Activated CD4-positive, alpha-beta T cell treated with anti-CD3 and anti-CD28 coated beads, Interleukin-2, amount 10 ng/mL, durations not matched to agents 7 days and 5 days (primary cell): ENCODE results near the gene KRT72. TPM values are rescaled to one million over a fixed set of nuclear protein-coding genes. Genes with fewer than 3 reads are reported as not detected.

Experiments
- CTCF ChIA-PET: fragments of 350-600 bp; sonication (Branson Sonifier 250); formaldehyde crosslinking; loops from one replicate; lab custom pipeline; 2021; ENCODE audit warnings: antibody characterized with exemption; lab: Charles Lee
- POLR2A ChIA-PET: fragments of 350-600 bp; sonication (Branson Sonifier 250); formaldehyde crosslinking; loops from one replicate; lab custom pipeline; 2021; ENCODE audit warnings: antibody characterized with exemption; lab: Charles Lee
- DNase-seq: peaks from one replicate; pipeline ENCODE4 v3.0.0-alpha.2; 2020
- H3K27ac Mint-ChIP-seq: one replicate; pipeline ENCODE4 v1.8.0; 2021; ENCODE audit warnings: mild to moderate bottlenecking, moderate library complexity, mixed read lengths
- H3K27me3 Mint-ChIP-seq: one replicate; pipeline ENCODE4 v1.8.0; 2021; ENCODE audit warnings: mixed read lengths
- H3K36me3 Mint-ChIP-seq: one replicate; pipeline ENCODE4 v1.8.0; 2021; ENCODE audit warnings: low read depth, mixed read lengths
- H3K4me1 Mint-ChIP-seq: one replicate; pipeline ENCODE4 v1.8.0; 2021; ENCODE audit warnings: mixed read lengths
- H3K4me3 Mint-ChIP-seq: one replicate; pipeline ENCODE4 v1.8.0; 2021; ENCODE audit warnings: mild to moderate bottlenecking, moderate library complexity, mixed read lengths
- H3K9me3 Mint-ChIP-seq: one replicate; pipeline ENCODE4 v1.8.0; 2021; ENCODE audit warnings: mixed read lengths
- total RNA-seq, 2 experiments: library from RNA; stranded (reverse); gene quantifications; one replicate each; pipeline ENCODE4 v1.2.3, GENCODE V29; 2021

KRT72 gene
- total RNA-seq, 2 experiments from 2014 or later: 12.3 to 13.0 TPM

DNA sequence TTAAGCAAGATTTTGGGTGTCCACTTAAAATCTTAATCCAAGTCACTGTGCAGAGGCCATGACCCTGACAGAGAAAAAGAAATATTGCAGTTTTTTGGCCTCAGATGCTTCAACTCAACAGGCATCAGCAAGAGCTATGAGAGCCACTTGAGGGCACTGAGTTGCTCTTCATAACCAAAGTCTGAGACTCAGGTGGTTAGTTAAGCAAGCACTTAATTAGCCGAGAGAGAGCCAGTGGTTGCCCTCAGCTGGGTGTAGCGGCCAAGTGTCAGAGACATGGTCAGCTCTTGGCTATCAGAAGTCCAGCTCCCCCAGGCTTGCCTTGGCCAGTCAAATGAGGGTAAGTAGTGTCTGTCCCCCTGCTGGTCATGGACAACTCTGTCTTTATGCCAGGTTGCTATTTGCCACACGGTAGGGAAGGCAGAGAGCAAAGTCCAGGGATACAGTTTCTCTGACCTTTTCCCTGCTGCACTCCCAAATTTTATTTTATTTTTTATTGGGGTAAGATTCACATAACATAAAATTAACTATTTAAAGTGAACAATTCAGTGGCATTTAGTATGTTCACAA is 39.3 kb downstream of the KRT72 start:
- no peaks in the 10 kb centered on the region for H3K4me1 Mint-ChIP-seq

DNA sequence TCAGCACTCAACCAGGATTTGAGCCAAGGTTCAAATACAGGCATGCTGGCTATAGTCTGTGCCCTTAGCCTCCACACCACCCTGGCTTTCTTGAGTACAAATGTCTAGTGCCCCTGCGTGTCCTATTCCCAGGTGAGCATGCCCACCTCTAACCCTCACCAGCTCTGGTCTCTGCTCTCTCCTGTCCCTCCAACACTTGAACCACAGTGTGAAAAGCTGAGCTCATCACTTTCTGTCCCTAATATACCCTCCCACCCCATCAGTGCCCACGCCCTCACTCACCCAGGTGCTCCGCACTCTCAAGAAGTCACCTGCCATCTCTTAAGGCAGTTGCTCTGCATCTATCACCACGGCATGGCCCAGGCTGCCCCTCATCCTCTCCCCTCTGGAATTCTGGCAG is 41.3 kb downstream of the KRT72 start:
- no peaks in the 10 kb centered on the region for H3K36me3 Mint-ChIP-seq
- no peaks in the 10 kb centered on the region for H3K9me3 Mint-ChIP-seq
- no peak for DNase-seq
- POLR2A ChIA-PET: no interaction called here
- peaks cover 26% of the 10 kb centered on the region for H3K27me3 Mint-ChIP-seq
- CTCF ChIA-PET: interaction anchor here (0.6 kb wide), 1 partner anchor 168 kb away, joined by 4 read pairs; no protein-coding TSS in a partner anchor
- no peak overlapping the region for H3K27ac Mint-ChIP-seq
- no peaks in the 10 kb centered on the region for H3K4me1 Mint-ChIP-seq
- H3K4me3 Mint-ChIP-seq: no peak overlapping the region

More for the DNA sequence above, 39.3 kb downstream of the KRT72 start:
- Mint-ChIP-seq H3K9me3 (no peaks in the 10 kb centered on the region), H3K36me3 (no peaks in the 10 kb centered on the region), H3K27me3 (peaks cover 25% of the 10 kb centered on the region), H3K27ac (no peak overlapping the region), H3K4me3 (no peak overlapping the region)
- no peak for DNase-seq
- CTCF ChIA-PET: interaction anchor here (1.1 kb wide), 1 partner anchor 319 kb away, joined by 4 read pairs; no protein-coding TSS in a partner anchor
- POLR2A ChIA-PET: no interaction called here

DNA sequence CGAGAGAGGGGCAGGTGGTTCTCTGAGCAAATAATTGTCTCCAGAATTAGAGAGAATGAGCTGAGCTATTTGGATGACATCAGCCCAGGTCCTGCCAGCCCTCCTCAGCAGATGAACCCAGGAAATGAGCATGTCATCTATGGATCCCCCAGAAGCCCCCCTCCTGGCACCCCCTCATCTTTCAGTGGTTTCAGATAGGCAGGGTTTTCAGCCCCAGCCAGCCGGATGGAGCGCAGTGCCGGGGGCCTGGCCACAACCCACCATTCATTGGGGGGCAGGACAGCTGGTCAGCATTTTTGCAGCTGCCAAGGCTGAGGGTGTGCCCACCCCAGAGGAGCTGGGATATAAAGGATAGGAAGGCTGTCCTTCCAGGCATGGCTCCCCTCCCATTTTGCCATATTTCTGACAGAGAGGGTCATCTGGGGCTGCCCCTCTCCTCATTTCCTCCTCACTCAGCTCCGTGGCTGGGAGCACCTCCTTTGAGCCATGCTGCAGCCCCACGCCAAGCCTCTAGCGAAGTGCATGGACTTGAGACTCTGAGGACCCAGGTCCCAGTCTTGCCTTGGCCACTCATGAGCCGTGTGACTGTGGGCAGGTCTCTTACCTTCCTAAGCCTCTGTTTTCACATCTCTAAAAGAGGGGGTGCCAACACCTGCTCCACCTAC is 42.4 kb downstream of the KRT72 start:
- POLR2A ChIA-PET: no interaction called here

DNA sequence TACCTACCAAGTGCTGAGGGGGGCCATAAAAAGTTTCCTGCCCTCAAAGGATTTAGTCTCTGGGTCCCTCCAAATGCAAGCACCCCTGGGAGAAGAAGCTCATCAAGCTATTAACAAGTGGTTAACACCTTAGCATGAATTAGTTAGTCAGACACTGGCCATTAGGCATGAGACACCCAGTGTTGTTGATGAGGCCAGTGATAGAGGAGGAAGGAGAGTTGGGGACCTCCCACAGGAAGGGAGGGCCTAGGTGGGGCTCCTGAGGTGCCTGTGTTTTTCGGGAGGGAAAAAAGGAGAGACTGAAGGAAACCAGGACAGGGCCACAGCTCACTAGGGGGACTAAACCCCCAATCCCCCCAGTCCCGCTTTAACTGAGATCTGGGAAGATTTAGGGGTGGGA is 43.8 kb downstream of the KRT72 start:
- ChIA-PET CTCF (interaction anchor here (0.5 kb wide), 1 partner anchor 974 kb away, joined by 3 read pairs; no protein-coding TSS in a partner anchor), POLR2A (no interaction called here)

More for the DNA sequence above, 42.4 kb downstream of the KRT72 start:
- Mint-ChIP-seq H3K4me1 (no peaks in the 10 kb centered on the region), H3K9me3 (no peaks in the 10 kb centered on the region), H3K4me3 (no peak overlapping the region), H3K36me3 (no peaks in the 10 kb centered on the region), H3K27ac (no peak overlapping the region), H3K27me3 (peaks cover 24% of the 10 kb centered on the region)
- no peak for DNase-seq
- CTCF ChIA-PET: interaction anchor here (0.6 kb wide), 1 partner anchor 1022 kb away, joined by 3 read pairs; no protein-coding TSS in a partner anchor

DNA sequence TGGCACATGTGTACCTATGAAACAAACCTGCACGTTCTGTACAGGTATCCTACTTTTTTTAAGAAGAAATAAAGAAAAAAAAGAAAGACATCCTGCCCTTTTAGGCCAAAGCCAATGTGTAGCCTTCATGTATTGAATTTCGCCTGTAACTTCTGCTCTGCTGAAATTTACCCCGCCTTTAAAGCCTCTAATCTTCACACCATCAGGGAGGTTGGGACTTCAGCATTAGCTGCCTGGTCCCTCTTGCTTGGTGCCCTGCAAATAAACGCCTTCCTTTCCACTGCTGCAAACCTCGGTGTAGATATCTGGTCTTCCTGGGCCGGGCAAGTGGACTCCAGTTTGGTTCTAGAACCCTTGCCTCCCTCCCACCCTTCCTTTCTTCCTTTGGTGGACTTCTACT is 45.7 kb downstream of the KRT72 start:
- CTCF ChIA-PET: interaction anchor here (2.0 kb wide), 1 partner anchor 324 kb away, joined by 5 read pairs; no protein-coding TSS in a partner anchor
- POLR2A ChIA-PET: no interaction called here
- DNase-seq: no peak
- H3K4me1 Mint-ChIP-seq: no peaks in the 10 kb centered on the region
- H3K4me3 Mint-ChIP-seq: no peak overlapping the region
- no peaks in the 10 kb centered on the region for H3K36me3 Mint-ChIP-seq
- H3K27me3 Mint-ChIP-seq: peaks cover 16% of the 10 kb centered on the region
- no peak overlapping the region for H3K27ac Mint-ChIP-seq
- H3K9me3 Mint-ChIP-seq: no peaks in the 10 kb centered on the region

More for the DNA sequence above, 43.8 kb downstream of the KRT72 start:
- H3K27me3 Mint-ChIP-seq: peaks cover 19% of the 10 kb centered on the region
- no peak for DNase-seq
- H3K4me3 Mint-ChIP-seq: no peak overlapping the region
- no peak overlapping the region for H3K27ac Mint-ChIP-seq
- H3K36me3 Mint-ChIP-seq: no peaks in the 10 kb centered on the region
- H3K4me1 Mint-ChIP-seq: no peaks in the 10 kb centered on the region
- no peaks in the 10 kb centered on the region for H3K9me3 Mint-ChIP-seq

DNA sequence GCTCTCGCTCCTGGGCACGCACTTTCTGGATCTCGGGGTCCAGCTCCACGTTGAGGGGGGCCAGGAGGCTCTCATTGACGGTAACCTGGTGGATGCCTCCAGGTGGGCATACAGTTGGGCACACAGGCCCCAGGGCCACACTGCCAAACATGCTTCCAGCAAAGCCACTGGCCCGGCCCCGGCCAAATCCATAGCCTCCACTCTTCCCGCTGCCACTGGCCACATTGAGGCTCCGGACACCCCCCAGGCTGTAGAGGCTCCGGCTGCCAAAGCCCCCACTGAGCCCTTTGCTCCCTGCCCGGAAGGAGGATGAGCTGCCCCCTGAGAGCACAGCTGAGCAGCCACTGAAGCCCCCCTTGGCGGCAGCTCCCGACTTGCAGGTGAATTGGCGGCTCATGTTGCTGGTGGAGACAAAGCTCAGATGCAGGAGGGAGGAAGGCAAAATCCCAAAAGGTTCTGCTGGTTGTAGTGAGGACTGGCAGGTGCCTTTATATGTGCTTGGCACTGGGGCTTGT is 48.5 kb downstream of the KRT72 start, which contains the start of gene KRT71:
Gene KRT71 (minus strand): TSS at position 465 of the 515 bp plus-strand sequence. CDS start 68 bp downstream, at position 397.
- H3K36me3 Mint-ChIP-seq: no peaks in the 10 kb centered on the region
- H3K4me1 Mint-ChIP-seq: no peaks in the 10 kb centered on the region
- DNase-seq: no peak
- peaks cover 16% of the 10 kb centered on the region for H3K27me3 Mint-ChIP-seq
- CTCF ChIA-PET: interaction anchor here (0.8 kb wide), 1 partner anchor 30 kb away, joined by 3 read pairs; no protein-coding TSS in a partner anchor
- POLR2A ChIA-PET: no interaction called here
- H3K4me3 Mint-ChIP-seq: no peak within 1 kb of the TSS
- no peaks in the 10 kb centered on the region for H3K9me3 Mint-ChIP-seq
- H3K27ac Mint-ChIP-seq: no peak within 1 kb of the TSS

DNA sequence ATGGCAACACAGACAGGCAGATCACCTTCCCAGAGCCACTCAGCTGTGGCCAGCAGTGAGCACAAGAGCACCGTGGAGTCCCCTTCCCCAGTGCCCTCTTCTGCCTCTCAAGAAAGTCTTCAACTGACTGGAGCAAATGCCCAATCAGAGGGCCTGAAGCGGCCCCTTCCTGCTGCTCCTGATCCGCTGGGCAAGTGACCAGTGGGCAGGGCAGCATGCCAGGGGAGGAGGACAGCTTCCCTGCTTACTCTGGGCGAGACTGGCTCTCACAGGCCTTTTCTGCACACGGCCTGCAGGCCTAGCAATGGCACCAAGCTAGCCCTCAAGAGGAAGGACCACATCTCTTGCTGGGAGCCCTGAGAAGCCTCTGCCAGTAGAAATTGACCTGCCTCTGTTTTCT is 49.2 kb downstream of the KRT72 start:
- Mint-ChIP-seq H3K27ac (no peak overlapping the region), H3K27me3 (peaks cover 13% of the 10 kb centered on the region), H3K36me3 (no peaks in the 10 kb centered on the region), H3K4me3 (no peak overlapping the region), H3K4me1 (no peaks in the 10 kb centered on the region), H3K9me3 (no peaks in the 10 kb centered on the region)
- no peak for DNase-seq
- POLR2A ChIA-PET: no interaction called here
- CTCF ChIA-PET: no interaction called here

DNA sequence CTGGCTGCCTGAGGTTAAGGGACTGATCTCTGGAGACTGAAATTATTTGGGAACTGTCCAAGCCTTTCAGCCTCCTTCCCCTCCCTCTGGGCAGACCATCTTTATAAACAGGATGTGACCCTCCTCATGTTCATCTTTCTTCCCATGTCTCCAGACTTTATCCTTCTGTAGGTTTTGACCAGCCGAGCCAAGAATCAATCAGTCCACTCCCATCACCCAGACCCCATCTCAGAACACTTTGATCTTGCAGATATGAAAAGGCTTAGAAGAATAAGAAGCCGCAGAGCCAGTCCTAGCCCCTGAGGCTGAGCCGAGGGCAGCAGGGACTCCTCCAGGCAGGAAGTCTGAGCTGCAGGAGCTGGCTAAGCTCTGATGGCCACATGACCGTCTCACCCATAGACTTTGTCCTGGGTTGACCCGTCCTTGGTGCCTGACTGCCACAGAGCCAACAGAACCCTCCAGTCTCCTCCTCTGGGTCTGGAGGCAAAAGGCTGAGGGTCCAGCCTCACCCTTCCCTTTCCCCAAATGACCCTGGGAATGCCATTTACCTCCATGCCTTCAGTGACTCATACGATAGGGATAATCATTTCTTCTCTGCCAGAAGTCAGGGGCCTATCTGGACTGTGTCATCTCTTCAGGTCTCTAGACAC is 49.9 kb downstream of the KRT72 start:
- H3K4me3 Mint-ChIP-seq: no peak overlapping the region

DNA sequence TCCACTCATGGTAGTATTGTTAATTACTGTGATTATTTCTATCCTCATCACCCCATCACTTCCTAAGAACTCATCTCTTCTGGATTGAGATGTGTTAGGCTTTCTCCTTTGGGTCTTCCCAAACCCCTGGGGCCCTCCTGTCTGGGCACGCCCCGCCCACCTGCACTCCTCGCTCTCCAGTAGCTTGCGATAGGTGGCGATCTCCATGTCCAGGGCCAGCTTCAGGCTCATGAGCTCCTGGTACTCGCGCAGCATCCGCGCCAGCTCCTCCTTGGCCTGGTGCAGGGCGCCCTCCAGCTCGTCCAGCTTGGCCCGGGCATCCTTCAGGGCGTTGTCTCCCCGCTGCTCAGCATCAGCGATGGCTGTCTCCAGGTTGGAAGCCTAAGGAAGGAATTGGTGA is 55.1 kb downstream of the KRT72 start:
- Mint-ChIP-seq H3K27ac (no peak overlapping the region), H3K36me3 (no peaks in the 10 kb centered on the region), H3K27me3 (peaks cover 3% of the 10 kb centered on the region), H3K4me3 (no peak overlapping the region), H3K9me3 (no peaks in the 10 kb centered on the region), H3K4me1 (peaks cover 3% of the 10 kb centered on the region)
- ChIA-PET CTCF (no interaction called here), POLR2A (no interaction called here)
- DNase-seq: no peak

More for the DNA sequence above, 49.9 kb downstream of the KRT72 start:
- H3K27me3 Mint-ChIP-seq: peaks cover 12% of the 10 kb centered on the region
- no peak for DNase-seq
- POLR2A ChIA-PET: no interaction called here
- H3K36me3 Mint-ChIP-seq: no peaks in the 10 kb centered on the region
- no peaks in the 10 kb centered on the region for H3K9me3 Mint-ChIP-seq
- H3K27ac Mint-ChIP-seq: no peak overlapping the region
- CTCF ChIA-PET: no interaction called here
- no peaks in the 10 kb centered on the region for H3K4me1 Mint-ChIP-seq

DNA sequence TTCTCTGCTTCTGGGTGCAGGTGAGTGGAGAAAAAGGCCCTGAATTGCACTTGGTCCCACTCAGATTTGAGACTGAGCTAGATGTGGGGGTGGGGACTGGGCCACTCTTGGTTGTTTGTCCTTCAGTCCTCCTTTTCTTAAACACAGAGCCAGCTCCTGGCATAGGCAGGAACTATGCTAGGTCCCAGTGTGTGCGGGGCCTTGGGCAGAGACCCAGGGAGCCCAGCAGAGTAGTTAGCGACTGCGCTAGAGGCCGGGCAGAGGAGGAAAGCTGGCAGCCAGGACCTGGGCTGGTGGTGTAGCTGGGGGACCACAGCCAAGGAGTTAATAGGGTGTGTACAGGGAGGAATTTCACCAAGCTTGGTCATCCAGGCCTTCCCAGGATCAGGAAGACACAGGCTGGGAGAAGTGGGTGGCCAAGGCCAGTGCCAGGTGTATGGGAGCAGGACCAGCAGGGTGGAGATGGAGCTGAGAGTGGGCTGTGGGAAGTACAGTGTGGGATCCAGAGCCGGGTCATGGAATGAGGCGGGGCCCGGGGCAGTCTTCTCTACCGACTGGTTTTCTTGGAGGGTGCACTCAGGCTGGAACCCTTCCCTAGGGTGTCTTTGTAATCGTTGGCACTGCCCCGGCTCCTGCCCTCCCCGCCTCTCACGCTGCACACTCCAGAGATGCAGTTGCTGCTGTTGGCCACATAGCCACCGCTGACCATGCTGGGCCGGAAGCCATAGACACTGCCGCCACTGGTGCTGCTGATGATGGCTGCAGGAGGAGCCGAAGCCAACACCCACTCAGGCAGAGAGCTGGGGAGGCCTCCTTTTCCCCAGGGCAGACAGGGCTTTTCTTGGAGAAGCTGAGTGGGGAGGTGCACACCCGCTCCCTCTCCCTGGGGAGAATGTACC is 57.0 kb downstream of the KRT72 start:
- no peak overlapping the region for H3K4me3 Mint-ChIP-seq
- no peaks in the 10 kb centered on the region for H3K36me3 Mint-ChIP-seq
- ChIA-PET CTCF (interaction anchor here (0.6 to 1.2 kb wide), 2 partner anchors 37 to 513 kb away, joined by 3 read pairs; no protein-coding TSS in a partner anchor), POLR2A (no interaction called here)
- H3K4me1 Mint-ChIP-seq: peaks cover 3% of the 10 kb centered on the region
- no peaks in the 10 kb centered on the region for H3K9me3 Mint-ChIP-seq
- H3K27me3 Mint-ChIP-seq: no peaks in the 10 kb centered on the region
- H3K27ac Mint-ChIP-seq: no peak overlapping the region
- no peak for DNase-seq

DNA sequence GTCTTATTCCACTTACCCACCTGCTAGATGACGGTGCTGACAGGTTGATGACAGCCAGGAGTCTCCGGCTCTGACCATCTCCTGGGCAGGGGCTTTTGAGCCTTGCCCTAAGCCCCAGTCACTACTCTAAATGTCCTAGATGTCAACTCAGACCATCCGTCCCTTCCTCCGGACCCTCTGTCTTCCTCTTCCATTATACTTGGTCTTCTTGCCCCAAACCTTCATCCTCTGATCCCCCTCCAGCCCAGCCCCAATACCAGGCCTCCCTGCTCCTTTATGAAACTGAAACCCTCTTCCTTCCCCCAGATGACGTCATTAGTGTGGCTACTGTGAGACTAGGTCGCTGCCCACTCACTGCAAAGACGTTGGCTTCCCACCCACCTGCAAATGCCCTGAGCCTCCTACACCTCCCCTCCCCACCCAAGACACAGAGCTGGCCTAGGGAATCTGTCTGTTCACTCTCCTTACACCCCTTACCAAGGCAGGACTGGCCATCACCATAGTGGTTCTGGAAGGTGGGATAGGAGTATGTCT is 58.4 kb downstream of the KRT72 start:
- H3K27ac Mint-ChIP-seq: no peak overlapping the region

DNA sequence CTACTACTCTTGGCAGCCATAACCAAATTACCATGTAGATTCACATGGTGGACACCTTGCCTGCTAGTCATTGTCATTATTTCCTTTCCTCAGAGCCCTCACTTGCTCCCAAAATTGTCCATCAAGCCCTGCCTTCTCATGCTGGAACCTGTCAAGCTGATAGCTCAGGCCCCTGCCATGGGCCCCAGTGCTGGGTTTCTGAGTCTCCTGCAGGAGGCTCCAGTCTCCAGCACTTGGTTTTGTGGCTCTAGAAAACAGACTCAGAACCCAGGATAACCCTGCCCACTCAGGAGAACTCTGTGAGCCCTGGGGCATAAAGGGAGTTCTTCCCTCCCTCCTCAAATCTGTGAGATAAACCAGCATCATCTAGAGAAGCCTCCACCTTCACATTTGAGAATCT is 59.1 kb downstream of the KRT72 start:
- Mint-ChIP-seq H3K9me3 (no peaks in the 10 kb centered on the region), H3K4me3 (no peak overlapping the region), H3K27me3 (no peaks in the 10 kb centered on the region), H3K4me1 (peaks cover 3% of the 10 kb centered on the region), H3K36me3 (no peaks in the 10 kb centered on the region), H3K27ac (no peak overlapping the region)
- CTCF ChIA-PET: no interaction called here
- POLR2A ChIA-PET: no interaction called here
- no peak for DNase-seq

More for the DNA sequence above, 58.4 kb downstream of the KRT72 start:
- Mint-ChIP-seq H3K27me3 (no peaks in the 10 kb centered on the region), H3K36me3 (no peaks in the 10 kb centered on the region), H3K9me3 (no peaks in the 10 kb centered on the region), H3K4me3 (no peak overlapping the region), H3K4me1 (peaks cover 3% of the 10 kb centered on the region)
- CTCF ChIA-PET: no interaction called here
- POLR2A ChIA-PET: no interaction called here
- DNase-seq: no peak
